Ishikawa (cell line): ENCODE results near the gene GALNT10.

ENCODE experiments used
- CEBPB ChIP-seq: IDR thresholded peaks from 2 replicates; pipeline ENCODE4 v1.6.1; 2012
- CREB1 ChIP-seq: IDR thresholded peaks from 2 replicates; pipeline ENCODE4 v1.6.1; 2012; ENCODE audit warnings: low read depth
- EP300 ChIP-seq: IDR thresholded peaks from 2 replicates; pipeline ENCODE4 v1.6.1; 2012; ENCODE audit warnings: borderline replicate concordance
- FOXM1 ChIP-seq: IDR thresholded peaks from 2 replicates; pipeline ENCODE4 v1.6.1; 2012; ENCODE audit warnings: low read depth, borderline replicate concordance
- MAX ChIP-seq: IDR thresholded peaks from 2 replicates; pipeline ENCODE4 v1.6.1; 2012
- RAD21 ChIP-seq: IDR thresholded peaks from 2 replicates; pipeline ENCODE4 v1.6.1; 2012; ENCODE audit warnings: low read depth
- REST ChIP-seq: IDR thresholded peaks from 2 replicates; pipeline ENCODE4 v1.6.1; 2012; ENCODE audit warnings: low read depth, mild to moderate bottlenecking
- TAF1 ChIP-seq: IDR thresholded peaks from 2 replicates; pipeline ENCODE4 v1.6.1; 2012; ENCODE audit warnings: low read depth, mild to moderate bottlenecking
- YY1 ChIP-seq: IDR thresholded peaks from 2 replicates; pipeline ENCODE4 v1.6.1; 2012; ENCODE audit warnings: low read depth

GRCh38 chr5:154230526-154230925 lies 40.0 kb downstream of the GALNT10 start:
- no peak for TF ChIP-seq EP300
- TF ChIP-seq RAD21, result no peak
- TF ChIP-seq TAF1, result no peak
- TF ChIP-seq MAX, result no peak
- TF ChIP-seq YY1, result no peak
- no peak for TF ChIP-seq REST
- no peak for TF ChIP-seq CREB1
- no peak for TF ChIP-seq FOXM1
- TF ChIP-seq CEBPB, result no peak
